ENCODE data around the gene ZBTB37.

- TF ChIP-seq CTCF (IDR thresholded peaks at IDR 0.05) (no peak), POLR2A (IDR thresholded peaks at IDR 0.05) (no peak), EP300 (IDR thresholded peaks at IDR 0.05) (no peak)
Measured at GRCh38 chr1:173861731-173862145, 6.4 kb upstream of the ZBTB37 start.

Data from gastroesophageal sphincter (tissue), 3 donors.